Erythroblast (primary cell): ENCODE results near the gene MIER2.

ENCODE experiments used
- GATA1 ChIP-seq: IDR thresholded peaks from 2 replicates; pipeline ENCODE4 v1.6.1; 2011; ENCODE audit warnings: low read depth, mild to moderate bottlenecking, control low read depth, low read length, moderate library complexity
- POLR2A ChIP-seq: IDR thresholded peaks from 2 replicates; pipeline ENCODE4 v1.6.1; 2011; ENCODE audit warnings: mild to moderate bottlenecking, low read length

- TF ChIP-seq POLR2A (no peak), GATA1 (no peak)
Measured at GRCh38 chr19:324716-325115, 19.9 kb downstream of the MIER2 start.
